GM12892 (cell line): Measurements from ENCODE around the gene OSBPL10.

Experiments used
- POLR2A ChIP-seq: IDR thresholded peaks from 2 replicates; pipeline ENCODE4 v1.6.1; 2011; ENCODE audit warnings: low read depth, low read length, control low read depth
- POLR2AphosphoS5 ChIP-seq: IDR thresholded peaks from 2 replicates; pipeline ENCODE4 v1.6.1; 2011; ENCODE audit warnings: low read depth, low read length, control low read depth
- TAF1 ChIP-seq: IDR thresholded peaks from 2 replicates; pipeline ENCODE4 v1.6.1; 2011; ENCODE audit warnings: low read depth, mild to moderate bottlenecking, control low read depth, low read length, borderline replicate concordance

GRCh38 chr3:31924610-31925270, 56.3 kb downstream of the OSBPL10 start:
- TF ChIP-seq POLR2A (no peak), POLR2AphosphoS5 (no peak), TAF1 (no peak)
